ENCODE measurements around the gene ZNF319.
"Not testable (repeated sequence)": the region's sequence is repeated elsewhere in the genome, so short reads cannot be mapped to it uniquely, and the experiment has no call there.

ZNF319 gene

DNA sequence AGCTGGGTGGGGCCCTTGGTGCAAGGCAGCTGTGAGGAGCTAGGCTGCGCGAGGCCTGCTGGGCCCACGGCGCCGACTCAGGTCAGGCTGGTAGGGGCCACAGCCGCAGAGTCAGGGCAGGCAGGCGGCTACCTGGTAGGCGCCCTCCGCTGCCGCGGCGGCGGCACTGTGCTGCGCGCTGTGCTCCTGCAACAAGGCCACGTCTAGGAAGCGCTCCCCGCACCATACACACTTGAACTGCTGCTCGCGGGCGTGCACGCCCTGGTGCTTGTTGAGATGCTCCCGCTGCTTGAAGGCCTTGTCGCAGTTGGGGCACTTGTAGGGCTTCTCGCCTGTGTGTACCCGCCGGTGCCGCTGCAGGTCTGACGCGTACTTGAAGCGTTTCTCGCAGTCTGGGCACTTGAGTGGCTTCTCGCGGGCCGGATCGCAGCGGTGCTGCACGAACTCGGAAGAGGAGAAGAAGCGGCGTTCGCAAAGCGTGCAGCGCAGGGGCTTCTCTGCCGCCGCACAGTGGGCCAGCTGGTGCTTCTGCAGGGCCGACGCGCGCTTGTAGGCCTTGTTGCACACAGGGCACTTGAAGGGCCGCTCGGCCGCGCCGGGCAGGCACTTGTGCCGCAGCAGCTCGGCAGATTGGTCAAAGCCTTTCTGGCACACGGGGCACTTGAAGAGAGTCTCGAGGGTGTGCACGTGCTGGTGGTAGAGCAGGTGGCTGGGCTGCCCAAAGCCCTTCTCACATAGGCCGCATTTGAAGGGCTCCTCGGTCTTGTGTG is 3.9 kb downstream of the ZNF319 start:
- no peak for DNase-seq

DNA sequence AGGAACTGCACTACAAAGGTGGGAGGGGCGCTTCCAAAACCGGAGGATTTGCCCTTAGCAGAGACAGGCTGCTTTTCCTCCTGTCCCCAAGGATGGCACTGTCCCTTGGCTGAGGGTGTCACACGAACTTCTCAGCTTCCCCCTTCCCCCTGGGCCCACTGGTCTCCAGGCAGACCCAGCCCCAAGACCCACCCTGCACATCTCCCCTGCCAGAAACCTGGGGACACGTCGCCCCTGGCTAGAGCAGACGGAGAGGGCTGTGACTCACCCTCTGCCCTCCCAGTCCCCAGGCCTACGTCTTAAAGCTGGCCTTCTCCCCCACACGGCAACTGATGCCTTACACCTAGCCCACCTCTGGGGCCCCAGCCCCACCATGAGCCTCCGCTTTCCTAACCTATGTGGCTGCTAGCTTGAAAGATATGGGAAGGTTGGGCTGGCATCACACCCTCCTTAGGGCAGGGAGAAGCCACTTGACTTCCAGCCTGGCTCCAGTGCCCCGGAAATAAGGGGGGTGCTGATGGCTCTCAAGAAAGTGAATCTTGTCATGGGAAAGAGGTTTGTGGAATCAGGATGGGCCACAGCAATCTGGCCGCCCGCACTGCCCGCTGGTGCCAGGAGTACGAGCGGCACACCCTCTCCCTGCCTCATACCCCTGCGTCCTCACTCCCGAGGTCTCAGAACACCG is 4.6 kb downstream of the ZNF319 start:
- DNase-seq = no peak

DNA sequence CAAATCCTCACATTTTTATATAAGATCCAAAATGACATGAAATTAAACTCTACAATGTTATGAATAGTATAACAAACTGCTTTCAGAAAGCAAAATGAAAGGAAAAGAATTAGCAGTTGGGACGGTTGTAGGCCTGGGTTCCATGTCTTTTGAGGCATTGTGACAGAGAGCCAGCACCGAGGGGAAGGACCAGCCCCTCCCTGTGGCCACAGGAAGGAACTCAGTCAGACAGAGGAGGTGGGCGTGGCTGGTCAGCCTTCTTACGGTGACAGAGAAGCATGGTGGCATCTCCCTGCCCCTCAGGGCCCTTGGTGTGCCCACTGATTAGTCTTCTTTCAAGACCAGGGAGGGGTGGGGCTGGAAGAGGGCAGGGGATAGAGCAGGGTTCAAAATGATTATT is 5.7 kb downstream of the ZNF319 start:
- DNase-seq = peak; percentile 57 to 66

DNA sequence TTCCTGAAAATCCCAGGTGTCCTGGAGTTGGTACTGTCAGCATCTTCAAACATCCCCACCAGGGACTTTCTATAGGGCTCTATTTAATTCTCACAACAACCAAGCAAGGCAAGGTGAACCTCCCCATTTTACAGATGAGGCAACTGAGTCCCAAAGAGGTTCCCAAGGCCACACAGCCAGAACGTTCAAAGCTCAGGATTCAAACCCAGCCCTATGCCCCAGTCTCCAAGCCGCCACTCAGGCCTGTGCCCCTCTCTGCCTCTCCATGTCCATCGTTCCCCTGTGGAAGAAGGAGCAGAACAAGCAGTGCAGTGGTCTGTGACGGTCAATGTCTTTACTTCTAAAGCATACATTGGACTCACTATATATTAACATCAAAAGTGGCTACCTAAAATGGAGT is 6.1 kb downstream of the ZNF319 start:
- DNase-seq = no peak

DNA sequence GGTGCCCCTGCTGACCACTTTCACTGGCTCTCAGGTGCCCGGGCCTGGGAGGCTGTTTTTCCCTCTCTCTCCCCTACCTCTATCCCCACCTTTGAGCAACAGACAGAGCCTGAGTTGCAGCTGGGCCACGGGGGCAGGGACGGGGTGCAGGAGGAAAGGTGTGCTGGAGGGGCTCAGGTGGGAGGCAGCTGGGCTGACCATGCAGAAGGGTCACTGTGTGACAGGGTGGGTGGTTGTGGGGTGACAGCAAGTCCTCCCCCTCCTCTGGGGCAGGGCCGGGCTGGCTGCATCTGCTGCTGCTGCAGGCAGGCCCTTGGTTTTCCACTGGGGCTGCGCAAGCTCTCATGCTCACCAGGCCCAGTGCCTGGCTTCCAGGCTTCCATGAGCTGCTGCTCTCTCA is 6.6 kb downstream of the ZNF319 start:
- no peak for DNase-seq

DNA sequence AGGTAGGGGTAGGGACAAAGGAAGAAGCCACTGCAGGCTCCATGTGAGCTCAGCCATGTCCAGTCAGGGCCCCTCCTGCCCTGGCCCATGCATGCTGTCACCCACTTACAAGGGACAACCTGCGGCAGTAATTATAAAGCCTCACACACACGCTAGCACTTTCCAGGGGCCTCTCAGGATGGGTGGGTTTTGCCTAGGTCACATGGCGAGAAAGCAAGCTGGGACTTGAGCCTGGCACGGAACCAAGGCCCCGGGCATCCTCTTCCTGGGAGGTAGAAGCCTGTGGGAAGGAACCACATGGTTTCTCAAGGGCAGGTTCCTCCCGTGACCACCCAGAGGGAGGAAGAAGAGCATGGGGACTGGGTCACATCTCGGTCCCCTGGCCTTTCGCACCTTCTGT is 7.0 kb downstream of the ZNF319 start:
- no peak for DNase-seq

DNA sequence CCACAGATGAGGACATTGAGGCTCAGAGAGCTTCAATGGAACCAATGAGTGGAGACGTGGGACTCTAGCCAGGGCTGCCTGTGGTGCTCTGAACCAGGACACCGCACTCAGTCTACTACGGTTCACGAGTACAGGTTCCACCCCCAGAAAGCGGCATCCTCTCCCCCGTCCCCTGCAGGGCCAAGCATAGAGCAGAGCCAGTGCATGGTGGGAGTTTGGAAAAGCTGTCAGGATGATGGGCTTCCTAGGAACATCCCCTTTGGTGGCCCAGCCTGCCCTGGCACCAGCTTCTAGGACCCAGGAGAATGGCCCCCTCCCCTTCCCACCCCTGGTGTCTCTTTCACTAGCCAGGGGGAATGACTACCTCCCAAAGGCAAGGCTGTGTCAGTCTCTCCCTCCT is 8.4 kb downstream of the ZNF319 start:
- no peak for DNase-seq

DNA sequence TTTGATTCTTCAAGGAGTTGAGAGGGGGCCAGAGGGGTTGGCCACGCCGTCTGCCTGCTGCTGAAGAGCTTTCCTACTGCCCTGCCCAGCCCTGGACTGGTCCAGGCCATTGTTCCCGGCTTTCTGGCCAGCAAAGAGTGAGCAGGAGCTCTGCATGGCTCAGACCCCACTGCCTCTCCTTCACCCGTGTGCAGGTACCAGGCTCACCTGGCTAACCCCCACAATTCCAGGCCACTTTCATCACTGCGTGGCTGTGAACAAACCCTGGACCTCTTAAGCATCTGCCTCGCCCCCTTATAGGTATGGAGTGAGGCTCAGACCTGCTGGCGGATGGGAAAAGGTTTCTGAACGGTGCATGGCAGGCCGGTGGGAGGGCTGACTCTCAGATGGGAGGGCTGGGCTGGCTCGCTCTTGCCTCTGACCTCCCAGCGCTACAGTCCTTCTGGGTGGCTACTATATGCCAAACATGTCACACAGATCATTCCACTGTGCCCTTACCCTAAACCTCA is 8.9 kb downstream of the ZNF319 start:
- no peak for DNase-seq

DNA sequence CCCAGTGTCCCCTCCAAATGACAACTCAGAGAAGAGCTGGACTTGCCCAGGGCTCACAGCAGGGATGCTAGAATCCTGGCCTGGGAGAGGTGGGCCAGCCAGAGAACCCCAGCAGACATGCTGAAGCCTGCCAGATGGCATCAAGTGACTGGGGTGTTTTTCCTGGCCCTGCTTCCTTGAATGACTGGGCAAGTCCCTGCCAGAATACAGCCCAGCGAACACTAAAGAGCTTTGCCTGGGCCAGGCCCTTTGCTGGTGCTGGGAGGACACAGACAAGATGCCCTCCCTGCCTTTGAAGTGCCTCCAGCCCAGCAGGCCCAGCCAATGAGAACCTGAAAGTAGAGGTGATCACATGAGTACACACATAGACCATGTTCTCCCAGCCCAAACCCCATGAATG is 11.5 kb downstream of the ZNF319 start:
- no peak for DNase-seq

DNA sequence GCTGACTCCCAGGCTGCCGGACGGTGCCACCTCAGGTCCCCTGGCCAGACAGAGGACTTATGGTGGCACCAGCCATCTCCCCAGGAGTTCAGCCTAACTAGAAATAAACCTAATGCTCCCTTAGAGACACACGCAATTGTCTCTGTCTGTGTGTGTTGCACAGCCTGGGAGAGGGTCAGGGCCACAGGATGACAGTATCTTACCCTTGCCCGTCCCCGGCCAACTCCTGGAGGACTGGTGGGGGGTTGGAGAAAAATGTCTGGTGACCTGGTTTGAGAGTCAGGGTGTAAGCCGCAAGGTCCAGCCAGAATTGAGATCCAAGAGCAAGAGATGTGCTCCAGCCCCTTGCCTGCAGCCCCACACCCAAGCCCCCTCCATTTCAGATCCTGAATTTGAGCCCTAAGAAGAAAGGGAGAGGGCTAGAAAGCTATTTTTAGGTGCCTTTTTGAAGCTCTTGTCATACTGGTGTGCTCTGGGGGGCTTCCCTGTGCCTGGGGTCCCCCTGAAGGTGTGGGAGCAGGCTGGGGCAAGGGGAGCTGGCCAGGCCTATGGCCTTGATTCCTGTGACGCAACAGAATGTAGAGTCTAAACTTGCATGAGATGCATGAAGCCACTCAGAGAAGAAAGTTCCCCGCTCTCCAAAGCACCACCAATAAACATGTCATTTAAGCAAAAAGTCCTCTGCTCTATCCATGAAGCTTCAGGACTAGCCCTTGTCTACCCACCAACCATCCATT is 12.9 kb downstream of the ZNF319 start:
- no peak for DNase-seq

DNA sequence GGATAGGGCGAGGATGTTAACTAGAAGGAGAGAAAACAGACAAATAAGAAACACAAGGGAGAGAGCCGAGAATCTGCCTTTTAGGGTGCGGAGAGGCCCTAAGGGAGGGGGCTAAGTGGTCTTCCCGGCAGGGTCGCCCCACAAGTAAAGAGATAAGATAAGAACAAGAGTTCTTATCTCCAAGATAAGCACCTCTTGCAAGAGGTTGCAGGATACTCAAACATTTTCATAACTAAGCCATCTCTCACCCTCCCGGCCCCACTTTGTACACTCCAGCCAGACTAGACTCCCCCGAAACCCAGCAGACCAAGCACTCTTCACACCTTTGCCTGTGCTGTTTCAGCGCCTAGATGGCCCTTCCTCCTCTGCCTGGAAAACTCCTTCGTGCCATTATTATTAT is 14.3 kb downstream of the ZNF319 start:
- DNase-seq = no peak

DNA sequence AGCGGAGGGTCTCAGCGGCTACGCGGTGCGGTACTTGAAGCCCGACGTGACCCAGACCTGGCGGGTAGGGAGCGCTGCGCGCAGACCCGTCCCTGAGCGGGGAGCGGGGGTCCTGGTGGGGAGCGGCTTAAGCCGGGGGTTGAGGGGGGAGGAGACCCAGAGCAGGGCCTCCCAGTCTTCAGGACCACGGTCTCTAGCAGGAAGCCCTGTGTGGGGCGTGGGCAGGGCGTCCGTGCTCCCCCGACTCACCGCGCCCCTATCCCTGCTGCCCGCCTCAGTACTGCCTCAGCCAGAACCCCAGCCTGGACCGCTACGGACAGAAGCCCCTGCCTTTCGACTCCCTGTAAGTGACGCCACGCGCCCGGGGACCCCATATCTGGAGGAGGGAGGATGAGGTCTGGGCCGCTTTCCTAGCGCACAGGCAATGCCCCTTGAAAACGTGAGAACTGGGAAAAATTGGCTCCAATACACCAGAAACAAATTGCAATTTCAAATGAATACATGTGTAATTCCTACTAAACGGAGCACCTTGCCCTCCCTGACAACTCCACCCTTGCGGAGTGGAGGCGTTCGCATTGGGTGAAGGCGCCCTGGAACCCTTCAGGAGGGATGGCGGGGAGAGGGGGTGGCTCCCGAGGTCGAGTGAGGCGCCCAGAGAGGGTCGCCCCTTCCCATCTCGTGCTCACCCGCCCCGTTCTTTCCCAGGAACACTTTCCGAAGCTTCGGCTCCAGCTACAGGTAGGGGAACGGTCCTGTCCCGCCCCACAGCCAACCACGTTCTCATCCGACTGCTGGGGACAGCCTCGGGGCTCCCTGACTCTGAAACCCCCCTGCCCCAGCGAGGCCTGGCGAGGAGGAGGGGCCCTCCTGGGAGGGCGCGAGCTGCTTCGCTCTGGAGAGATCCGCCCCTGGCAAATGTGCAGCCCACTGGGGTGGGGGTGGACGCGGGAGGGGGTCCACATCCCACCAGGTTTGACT is 15.0 kb downstream of the ZNF319 start:
- no peak for DNase-seq

DNA sequence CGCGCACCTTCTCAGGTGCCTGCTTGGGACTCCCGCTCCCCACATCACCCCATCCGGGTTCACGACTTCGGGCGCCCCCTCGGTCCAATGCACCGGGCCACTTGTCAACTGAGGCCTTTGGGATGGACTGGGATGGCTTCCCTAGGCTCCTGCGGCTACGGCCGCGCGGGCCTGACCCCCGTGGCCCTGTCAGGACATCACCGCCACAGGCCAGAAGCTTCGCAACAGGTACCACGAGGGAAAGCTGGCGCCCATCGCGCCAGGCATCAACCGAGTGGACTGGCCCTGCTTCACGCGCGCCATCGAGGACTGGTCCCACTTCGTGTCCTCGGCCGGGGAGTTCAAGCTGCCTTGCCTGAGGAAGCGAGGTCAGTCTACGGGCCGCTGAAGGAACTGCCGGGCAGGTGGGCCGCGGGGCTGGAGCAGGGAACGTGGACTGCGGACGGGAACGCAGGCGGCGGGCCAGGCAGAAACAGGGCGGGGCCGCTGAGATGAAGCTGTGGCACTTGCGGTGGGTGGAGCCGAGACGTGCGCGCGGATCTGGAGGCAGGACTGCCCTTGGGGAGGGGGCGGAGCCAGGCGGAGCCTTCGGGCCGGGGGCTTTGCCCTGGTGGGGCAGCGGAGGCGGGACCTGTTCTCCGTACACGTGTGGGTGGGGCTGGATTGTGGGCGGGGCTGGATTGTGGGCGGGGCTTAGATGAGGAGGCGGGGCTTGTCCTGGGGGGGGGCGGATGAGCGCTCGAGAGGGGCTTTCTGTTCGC is 15.8 kb downstream of the ZNF319 start:
- peak; percentile 94 to 95 for DNase-seq

DNA sequence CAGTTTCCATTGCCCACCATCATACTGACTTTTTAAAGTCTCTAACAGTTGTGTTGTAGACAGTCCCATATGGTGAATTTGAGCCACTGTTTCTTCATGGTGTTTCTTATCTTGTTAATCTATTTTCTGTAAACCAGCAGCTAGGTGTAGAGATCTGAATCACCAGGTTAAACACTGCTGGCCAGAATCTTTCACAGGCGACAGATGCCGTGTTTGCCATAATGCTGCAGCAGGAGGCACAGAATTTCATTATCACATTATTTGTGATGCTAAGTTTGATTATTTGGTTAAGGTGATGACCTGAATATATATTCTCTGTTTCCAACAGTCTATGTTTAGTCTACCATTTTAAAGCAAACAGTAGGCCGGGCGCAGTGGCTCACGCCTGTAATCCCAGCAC is 18.1 kb downstream of the ZNF319 start:
- DNase-seq = no peak

DNA sequence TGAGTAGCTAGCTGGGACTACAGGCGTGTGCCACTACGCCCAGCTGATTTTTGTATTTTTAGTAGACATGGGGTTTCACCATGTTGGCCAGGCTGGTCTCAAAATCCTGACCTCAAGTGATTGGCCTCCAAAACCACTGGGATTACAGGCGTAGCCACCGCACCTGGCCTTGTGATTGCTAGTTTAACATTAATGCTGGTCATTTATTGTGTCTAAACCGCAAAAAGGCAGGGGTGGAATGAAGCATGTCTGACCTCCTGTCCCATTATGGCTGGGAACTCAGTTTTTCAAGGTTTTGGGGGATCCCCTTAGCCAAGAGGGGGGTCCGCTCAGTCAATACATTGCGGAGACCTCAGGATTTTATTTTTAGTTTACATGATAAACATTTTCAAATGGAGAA is 18.8 kb downstream of the ZNF319 start:
- no peak for DNase-seq

DNA sequence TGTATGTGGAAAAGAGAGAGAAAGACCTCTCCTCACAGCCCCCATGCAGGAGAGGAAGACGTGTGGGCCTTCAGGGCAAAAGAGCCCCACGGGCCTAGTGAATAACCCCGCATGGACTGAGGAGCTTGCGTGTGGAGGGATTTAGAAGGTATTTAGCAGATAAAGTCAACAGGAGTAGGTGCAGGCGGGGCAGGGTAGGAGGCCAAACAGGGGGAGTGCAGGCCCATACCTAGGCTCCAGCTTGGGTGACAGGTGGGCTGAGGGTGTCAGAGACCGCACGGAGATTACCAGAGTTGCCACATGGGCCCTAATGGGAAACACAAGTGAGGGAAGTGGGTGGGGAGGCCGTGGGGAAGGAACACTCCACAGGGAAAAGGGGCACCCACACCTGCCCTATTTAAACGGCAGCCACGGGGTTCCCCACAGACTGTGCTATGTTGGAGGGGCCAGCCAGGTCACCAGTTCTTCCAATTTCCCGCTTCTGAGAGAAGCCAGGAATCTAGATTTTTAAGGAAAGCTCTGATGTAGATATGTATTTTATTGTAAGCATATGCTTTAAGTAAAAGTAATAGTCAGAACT is 21.4 kb downstream of the ZNF319 start:
- DNase-seq = no peak

DNA sequence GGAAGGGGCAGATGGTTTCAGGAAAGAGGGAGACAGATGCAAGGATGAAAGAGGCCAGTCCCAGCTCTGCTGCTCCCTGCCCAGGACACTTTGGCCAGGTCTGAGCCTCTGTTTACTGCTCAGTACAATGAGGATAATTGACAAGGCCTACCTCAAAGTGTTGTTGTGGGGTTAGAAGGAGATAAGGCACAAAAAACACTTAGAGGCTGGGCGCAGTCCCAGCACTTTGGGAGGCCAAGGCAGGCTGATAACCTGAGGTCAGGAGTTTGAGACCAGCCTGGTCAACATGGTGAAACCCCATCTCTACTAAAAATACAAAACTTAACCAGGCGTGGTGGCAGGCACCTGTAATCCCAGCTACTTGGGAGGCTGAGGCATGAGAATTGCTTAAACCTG is 22.4 kb downstream of the ZNF319 start:
- DNase-seq = not testable (repeated sequence)

DNA sequence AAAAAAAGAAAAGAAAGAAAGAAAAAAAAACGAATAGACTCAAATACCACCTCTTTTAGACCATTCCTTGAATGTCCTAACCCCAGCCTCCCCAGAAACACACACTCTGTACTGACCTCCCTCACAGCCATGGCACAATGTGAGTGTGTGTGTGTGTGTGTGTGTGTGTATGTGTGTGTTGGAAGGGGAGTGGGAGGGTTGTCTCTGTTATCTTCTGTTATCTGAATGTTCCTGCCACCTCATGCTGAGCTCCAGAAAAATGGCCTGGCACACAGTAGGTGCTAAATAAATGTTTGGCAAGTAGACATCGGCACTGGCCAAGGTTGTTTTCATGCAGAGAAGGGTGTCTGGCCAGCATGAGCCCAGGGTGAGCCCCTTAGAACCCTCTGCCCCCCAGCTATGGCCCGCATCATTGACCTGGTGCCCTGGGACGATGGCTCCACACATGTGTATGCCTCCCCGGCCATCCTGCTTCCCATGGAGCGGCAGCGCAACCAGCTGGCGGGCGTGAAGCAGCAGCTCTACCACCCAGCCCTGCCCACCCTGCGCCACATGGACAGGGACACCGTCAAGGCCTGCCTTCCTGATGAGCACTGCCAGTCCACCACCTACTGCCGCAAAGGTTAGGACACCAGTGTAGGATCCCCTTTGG is 22.9 kb downstream of the ZNF319 start:
- no peak for DNase-seq

DNA sequence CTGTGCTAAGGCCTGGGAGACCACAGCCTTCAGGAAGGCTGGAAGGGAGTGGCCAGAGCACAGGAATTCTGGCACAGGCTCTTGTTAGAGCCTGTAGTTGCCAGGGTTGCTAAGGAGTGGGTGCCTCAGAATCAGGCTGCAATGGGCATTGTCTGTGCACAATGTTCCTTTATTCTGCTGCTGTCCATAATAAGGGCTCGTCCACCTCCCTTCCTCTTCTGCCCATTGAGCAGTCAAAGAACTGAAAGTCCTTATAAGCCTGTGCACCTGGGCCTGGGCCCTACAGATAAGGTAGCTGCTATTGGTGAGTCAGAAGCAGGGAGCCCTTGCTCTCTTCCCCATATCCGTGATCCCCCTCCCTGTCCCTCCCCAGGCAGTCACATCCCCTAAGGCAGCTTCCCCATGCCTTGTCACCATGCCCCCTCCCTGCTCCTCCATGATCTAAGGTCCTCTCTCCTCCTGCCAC is 24.1 kb downstream of the ZNF319 start:
- no peak for DNase-seq

DNA sequence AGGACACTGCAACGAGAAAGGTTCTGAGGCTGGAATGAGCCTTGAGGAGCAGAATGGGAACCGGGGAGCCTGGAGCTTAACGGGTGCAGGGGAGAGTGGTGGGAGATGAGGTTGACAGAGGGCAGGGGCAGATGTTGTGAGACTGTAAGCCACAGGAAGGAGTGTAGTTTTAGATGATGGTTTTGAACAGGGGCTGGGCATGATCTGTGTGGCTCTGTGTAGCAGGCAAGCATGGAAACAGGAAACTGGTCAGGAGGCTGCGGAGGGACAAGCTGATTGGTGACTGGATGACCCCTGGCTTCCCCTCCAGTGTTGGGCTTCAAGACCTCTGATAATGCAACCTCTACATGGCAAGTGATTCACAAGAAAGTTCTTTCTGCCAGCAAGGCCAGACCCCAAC is 28.2 kb downstream of the ZNF319 start:
- no peak for DNase-seq

DNA sequence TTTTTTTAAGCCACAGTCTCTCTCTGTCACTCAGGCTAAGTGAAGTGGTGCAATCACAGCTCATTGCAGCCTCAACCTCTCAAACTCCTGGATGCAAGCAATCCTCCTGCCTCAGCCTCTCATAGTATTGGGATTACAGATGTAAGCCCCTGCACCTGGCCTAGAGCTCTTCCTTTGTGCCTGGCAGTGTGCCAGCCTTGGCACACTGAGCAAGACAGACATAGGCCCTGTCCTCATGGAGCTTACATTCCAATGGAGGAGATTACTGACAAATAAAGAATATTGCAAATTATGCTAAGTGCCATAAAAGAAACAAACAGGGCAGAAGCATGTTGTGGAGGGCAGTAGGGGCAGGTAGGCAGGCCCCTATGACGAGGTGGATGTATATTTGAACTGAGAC is 28.6 kb downstream of the ZNF319 start:
- no peak for DNase-seq
